ENCODE results near the gene CHRNA1. TPM values are rescaled to one million over a fixed set of nuclear protein-coding genes. Genes with fewer than 3 reads are reported as not detected.

Gene CHRNA1
- total RNA-seq, 1 experiment from 2014 or later, result 1.8 TPM

DNA sequence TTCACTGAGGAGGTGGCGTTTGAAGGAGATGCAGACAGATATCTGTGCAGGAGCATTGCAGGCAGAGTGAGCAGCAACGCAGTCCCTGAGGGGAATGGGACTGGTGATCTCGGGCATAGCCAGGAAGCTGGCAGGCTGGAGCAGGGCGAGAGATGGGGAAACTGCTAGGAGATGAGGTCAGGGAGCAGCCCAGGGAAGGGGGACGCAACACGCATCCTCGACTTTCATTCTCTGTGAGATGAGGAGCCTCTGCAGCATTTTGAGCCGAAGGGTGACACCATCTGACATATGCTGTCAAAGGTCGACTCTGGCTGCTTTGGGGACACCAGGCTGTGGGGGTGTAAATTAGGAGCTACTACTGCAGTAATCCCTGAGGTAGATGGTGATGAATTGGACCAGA is 4.3 kb upstream of the CHRNA1 start:
- no peak overlapping the region for H3K4me2 ChIP-seq (ENCODE audit: low read length)
- H3K9me3 ChIP-seq (ENCODE audit: low read length), result no peaks in the 10 kb centered on the region
- H3K9ac ChIP-seq (ENCODE audit: low read length), result no peak overlapping the region
- no peaks in the 10 kb centered on the region for H4K20me1 ChIP-seq (ENCODE audit: low read length)
- H2AFZ ChIP-seq (ENCODE audit: low read length), result no peak overlapping the region
- ChIA-PET CTCF (no interaction called here), POLR2A (ENCODE audit: unreplicated experiment) (no interaction called here)
- TF ChIP-seq EZH2 (IDR thresholded peaks at IDR 0.05; ENCODE audit: low read length, unreplicated experiment) (no peak), EZH2phosphoT487 (IDR thresholded peaks at IDR 0.05; ENCODE audit: borderline replicate concordance, low read length) (no peak)
- TF ChIP-seq, protein P1, sequence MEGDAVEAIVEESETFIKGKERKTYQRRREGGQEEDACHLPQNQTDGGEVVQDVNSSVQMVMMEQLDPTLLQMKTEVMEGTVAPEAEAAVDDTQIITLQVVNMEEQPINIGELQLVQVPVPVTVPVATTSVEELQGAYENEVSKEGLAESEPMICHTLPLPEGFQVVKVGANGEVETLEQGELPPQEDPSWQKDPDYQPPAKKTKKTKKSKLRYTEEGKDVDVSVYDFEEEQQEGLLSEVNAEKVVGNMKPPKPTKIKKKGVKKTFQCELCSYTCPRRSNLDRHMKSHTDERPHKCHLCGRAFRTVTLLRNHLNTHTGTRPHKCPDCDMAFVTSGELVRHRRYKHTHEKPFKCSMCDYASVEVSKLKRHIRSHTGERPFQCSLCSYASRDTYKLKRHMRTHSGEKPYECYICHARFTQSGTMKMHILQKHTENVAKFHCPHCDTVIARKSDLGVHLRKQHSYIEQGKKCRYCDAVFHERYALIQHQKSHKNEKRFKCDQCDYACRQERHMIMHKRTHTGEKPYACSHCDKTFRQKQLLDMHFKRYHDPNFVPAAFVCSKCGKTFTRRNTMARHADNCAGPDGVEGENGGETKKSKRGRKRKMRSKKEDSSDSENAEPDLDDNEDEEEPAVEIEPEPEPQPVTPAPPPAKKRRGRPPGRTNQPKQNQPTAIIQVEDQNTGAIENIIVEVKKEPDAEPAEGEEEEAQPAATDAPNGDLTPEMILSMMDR (conservative IDR thresholded peaks at IDR 0.05; ENCODE audit: low read depth, low read length), result no peak
- H3K9me2 ChIP-seq (replicated peaks; ENCODE audit: low read length), result no peaks in the 10 kb centered on the region
- DNase-seq (no peak), ATAC-seq (no peak)
- H3K36me3 ChIP-seq (ENCODE audit: low read depth, low read length), result no peaks in the 10 kb centered on the region
- H3K4me1 ChIP-seq (ENCODE audit: insufficient read depth, low read length), result peaks cover 22% of the 10 kb centered on the region
- H3F3A ChIP-seq (ENCODE audit: low read length, unreplicated experiment), result no peaks in the 10 kb centered on the region
- no peak overlapping the region for H3K4me3 ChIP-seq (ENCODE audit: low read length)
- no peaks in the 10 kb centered on the region for H3K79me2 ChIP-seq (ENCODE audit: low read length)
- intact Hi-C loops (cut with micrococcal nuclease), result no loop called here
- H3K27me3 ChIP-seq (ENCODE audit: low read length), result no peaks in the 10 kb centered on the region
- H3K27ac ChIP-seq (ENCODE audit: low read length), result no peak overlapping the region
- BruUV-seq (replicated peaks), result no TSS peak

DNA sequence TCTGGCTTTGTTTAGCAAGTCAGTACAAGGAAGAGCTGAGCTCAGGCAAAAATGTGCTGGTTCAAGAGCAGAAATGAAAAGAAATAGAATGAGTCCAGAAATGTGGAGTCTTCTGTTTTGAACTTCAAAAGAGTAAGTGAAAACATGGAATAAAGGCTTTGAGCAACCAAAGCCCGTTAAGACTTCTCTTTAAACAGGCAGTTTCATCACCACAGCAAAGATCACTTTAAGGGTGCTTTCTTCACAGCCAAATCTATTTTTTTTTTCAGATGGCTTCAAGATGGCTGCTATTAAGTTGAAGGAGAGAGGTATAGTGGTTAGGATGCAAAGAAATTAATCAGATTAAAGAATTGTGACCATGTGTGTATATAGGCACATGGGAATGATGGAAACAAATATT is 2.0 kb upstream of the CHRNA1 start:
- intact Hi-C loops (cut with micrococcal nuclease), result no loop called here
- no peak overlapping the region for H2AFZ ChIP-seq (ENCODE audit: low read length)
- DNase-seq, result no peak
- no peak overlapping the region for H3K9ac ChIP-seq (ENCODE audit: low read length)
- peaks cover 30% of the 10 kb centered on the region for H3K4me1 ChIP-seq (ENCODE audit: insufficient read depth, low read length)
- no peak for TF ChIP-seq EZH2phosphoT487 (IDR thresholded peaks at IDR 0.05; ENCODE audit: borderline replicate concordance, low read length)
- no peak for TF ChIP-seq EZH2 (IDR thresholded peaks at IDR 0.05; ENCODE audit: low read length, unreplicated experiment)
- TF ChIP-seq, protein P1 (conservative IDR thresholded peaks at IDR 0.05; ENCODE audit: low read depth, low read length), result no peak
- no TSS peak for BruUV-seq (replicated peaks)
- CTCF ChIA-PET, result interaction anchor here (0.6 to 0.9 kb wide), 2 partner anchors 17 to 1753 kb away, joined by 4 read pairs; no protein-coding TSS in a partner anchor
- H3K79me2 ChIP-seq (ENCODE audit: low read length), result no peaks in the 10 kb centered on the region
- H3K9me2 ChIP-seq (replicated peaks; ENCODE audit: low read length), result no peaks in the 10 kb centered on the region
- H4K20me1 ChIP-seq (ENCODE audit: low read length), result no peaks in the 10 kb centered on the region
- H3K27ac ChIP-seq (ENCODE audit: low read length), result no peak overlapping the region
- no peaks in the 10 kb centered on the region for H3K27me3 ChIP-seq (ENCODE audit: low read length)
- H3K36me3 ChIP-seq (ENCODE audit: low read depth, low read length), result no peaks in the 10 kb centered on the region
- no peak overlapping the region for H3K4me2 ChIP-seq (ENCODE audit: low read length)
- no peaks in the 10 kb centered on the region for H3F3A ChIP-seq (ENCODE audit: low read length, unreplicated experiment)
- POLR2A ChIA-PET (ENCODE audit: unreplicated experiment), result no interaction called here
- ATAC-seq, result no peak
- H3K4me3 ChIP-seq (ENCODE audit: low read length), result no peak overlapping the region
- H3K9me3 ChIP-seq (ENCODE audit: low read length), result no peaks in the 10 kb centered on the region

DNA sequence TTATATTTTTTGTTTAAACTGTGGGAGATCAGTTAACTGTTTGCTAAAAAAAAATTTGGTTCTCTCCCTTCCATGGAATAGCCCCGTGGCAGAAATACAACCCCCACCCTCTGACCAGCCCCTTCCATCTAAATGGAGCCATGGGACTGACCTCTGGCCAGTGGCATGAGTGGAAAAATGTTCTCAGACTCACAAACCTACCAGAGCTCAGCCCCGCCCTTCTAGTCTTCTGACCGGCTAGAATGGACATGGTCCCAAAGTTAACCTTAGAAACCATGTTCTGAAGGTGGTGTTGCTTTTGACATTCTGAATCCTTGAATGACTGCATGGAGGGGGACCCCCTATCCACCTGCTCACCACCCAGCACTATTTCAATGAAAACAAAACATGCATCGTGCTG is 1.3 kb upstream of the CHRNA1 start:
- H3K79me2 ChIP-seq (ENCODE audit: low read length), result no peaks in the 10 kb centered on the region
- H4K20me1 ChIP-seq (ENCODE audit: low read length), result no peaks in the 10 kb centered on the region
- no peaks in the 10 kb centered on the region for H3F3A ChIP-seq (ENCODE audit: low read length, unreplicated experiment)
- CTCF ChIA-PET, result interaction anchor here (0.5 to 1.2 kb wide), 2 partner anchors 16 to 84 kb away, joined by 3 to 6 read pairs; no protein-coding TSS in a partner anchor
- H3K4me3 ChIP-seq (ENCODE audit: low read length), result no peak overlapping the region
- TF ChIP-seq, protein P1 (conservative IDR thresholded peaks at IDR 0.05; ENCODE audit: low read depth, low read length), result no peak
- TF ChIP-seq EZH2 (IDR thresholded peaks at IDR 0.05; ENCODE audit: low read length, unreplicated experiment) (no peak), EZH2phosphoT487 (IDR thresholded peaks at IDR 0.05; ENCODE audit: borderline replicate concordance, low read length) (no peak)
- intact Hi-C loops (cut with micrococcal nuclease), result no loop called here
- H3K4me2 ChIP-seq (ENCODE audit: low read length), result no peak overlapping the region
- H3K9ac ChIP-seq (ENCODE audit: low read length), result no peak overlapping the region
- H3K36me3 ChIP-seq (ENCODE audit: low read depth, low read length), result no peaks in the 10 kb centered on the region
- H3K9me3 ChIP-seq (ENCODE audit: low read length), result no peaks in the 10 kb centered on the region
- H3K9me2 ChIP-seq (replicated peaks; ENCODE audit: low read length), result no peaks in the 10 kb centered on the region
- POLR2A ChIA-PET (ENCODE audit: unreplicated experiment), result no interaction called here
- H3K27ac ChIP-seq (ENCODE audit: low read length), result no peak overlapping the region
- DNase-seq, result no peak
- no TSS peak for BruUV-seq (replicated peaks)
- ATAC-seq, result no peak
- no peaks in the 10 kb centered on the region for H3K27me3 ChIP-seq (ENCODE audit: low read length)
- no peak overlapping the region for H2AFZ ChIP-seq (ENCODE audit: low read length)
- peaks cover 30% of the 10 kb centered on the region for H3K4me1 ChIP-seq (ENCODE audit: insufficient read depth, low read length)

Data from PC-3 (cell line).